HG03378 (cell line): ENCODE results near the gene AGXT.

Experiments used
- ATAC-seq: cut with Tn5 transposase; IDR thresholded peaks from one replicate; pipeline ENCODE4 v1.9.1; 2021; ENCODE audit warnings: mild to moderate bottlenecking, moderate library complexity; ENCODE audit not compliant: unreplicated experiment

The AGXT gene

DNA sequence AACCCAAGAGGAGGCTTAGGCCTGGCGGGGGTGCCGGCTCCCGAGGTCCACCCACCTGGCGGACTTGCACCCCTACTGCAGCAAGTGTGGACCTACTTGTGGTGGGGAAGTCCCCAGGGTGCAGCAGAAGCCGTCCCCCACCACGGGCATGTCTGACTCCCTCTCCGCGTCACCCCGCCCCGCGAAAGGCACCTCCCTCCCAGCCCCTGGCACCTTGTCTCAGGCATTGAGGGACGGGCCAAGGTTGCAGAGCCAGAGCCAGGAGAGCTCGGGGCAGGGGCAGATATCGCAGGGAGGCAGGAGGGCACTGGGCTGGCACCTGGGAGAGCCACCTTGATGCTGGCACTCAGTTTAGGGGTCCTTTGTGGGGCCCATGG is 56.6 kb downstream of the AGXT start:
- ATAC-seq, result no peak

DNA sequence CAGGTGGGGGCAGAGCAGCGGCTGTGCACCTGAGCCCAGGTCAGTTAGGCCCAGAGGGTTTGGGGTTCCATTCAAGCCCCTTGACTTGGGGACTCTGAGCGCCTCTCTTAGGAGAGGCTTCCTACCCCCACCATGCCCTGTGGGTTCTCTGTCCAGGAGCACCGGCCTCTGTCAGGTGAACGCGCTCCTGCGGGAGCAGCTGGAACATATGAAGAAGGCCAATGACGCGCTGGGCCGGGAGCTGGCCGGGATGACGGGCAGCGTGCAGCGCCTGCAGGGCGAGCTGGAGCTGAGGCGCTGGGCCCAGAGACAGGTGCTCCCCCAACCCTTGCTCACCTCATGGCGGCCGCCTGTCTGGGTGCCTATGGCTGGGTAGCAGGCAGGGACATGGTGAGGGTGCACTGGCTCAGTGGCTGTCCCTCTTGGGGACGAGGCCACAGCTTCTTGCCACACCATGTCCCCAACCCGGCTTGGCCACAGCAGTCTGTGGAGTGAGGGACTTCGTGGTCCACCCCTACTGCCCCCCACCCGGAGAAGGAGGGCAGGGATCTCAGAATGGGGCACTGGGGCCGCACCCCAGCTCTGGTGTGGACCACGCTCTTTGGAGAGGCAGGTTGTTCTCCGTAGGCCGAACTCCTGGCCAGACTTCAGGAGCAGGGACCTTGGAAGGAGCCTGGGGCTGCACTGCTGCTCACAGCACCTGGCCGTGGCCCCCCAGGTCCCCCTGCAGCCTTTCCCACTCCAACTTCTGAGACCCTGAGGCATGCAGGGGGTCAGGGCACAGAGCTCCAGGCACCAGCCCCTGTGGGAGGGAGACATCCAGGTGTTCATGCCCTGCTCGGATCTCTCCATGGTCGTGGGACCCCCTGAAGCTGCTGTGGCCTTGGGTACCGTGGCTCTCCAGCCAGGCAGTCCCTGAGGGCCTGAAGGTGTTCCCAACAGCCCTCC is 57.2 kb downstream of the AGXT start:
- ATAC-seq, result no peak

GRCh38 chr2:240926516-240927389 is 58.1 kb downstream of the AGXT start:
- ATAC-seq, result no peak

- no peak for ATAC-seq
These were observed 58.8 kb downstream of the AGXT start for GRCh38 chr2:240927390-240927781.

GRCh38 chr2:240928476-240929363 is 60.1 kb downstream of the AGXT start:
- no peak for ATAC-seq

GRCh38 chr2:240929364-240930095 is 60.9 kb downstream of the AGXT start:
- no peak for ATAC-seq
